Measurements from ENCODE around the gene MGAT1. TPM values are rescaled to one million over a fixed set of nuclear protein-coding genes. Genes with fewer than 3 reads are reported as not detected.

The MGAT1 gene
- total and polyA plus RNA-seq, 2 of the 8 experiments (the other 6 are each of a cell fraction or from before 2014, with no cell fraction given) = 66.8 to 77.0 TPM

GRCh38 chr5:180806351-180807011 lies 3.9 kb upstream of the MGAT1 start:
- Histone ChIP-seq H3K18ac (ENCODE audit: extremely low read depth, low read length) (no peak overlapping the region), H3K56ac (replicated peaks; ENCODE audit: insufficient read length, low read depth, low read length) (no peak overlapping the region), H2BK15ac (ENCODE audit: low read length) (no peak overlapping the region), H2BK5ac (ENCODE audit: low read depth, low read length) (no peak overlapping the region; the same call in 1 of the 2 replicates), H4K5ac (ENCODE audit: insufficient read length, low read depth, low read length) (no peak overlapping the region), H3K79me1 (ENCODE audit: low read depth, low read length) (peaks cover 17% of the 10 kb centered on the region), H3K9ac (replicated peaks in 1 of 4; ENCODE audit: extremely low read depth in 1 of 4, low read depth in 3 of 4, low read length in 3 of 4) (peak overlapping the region in 1 of 4 experiments; percentile 11; a peak in 1 of 7 replicates), H3K23ac (ENCODE audit: insufficient read length) (no peak overlapping the region), H3K14ac (ENCODE audit: insufficient read length) (no peak overlapping the region), H4K20me1 (replicated peaks in 1 of 2; ENCODE audit: control insufficient read depth in 1 of 2, insufficient read depth in 2 of 2, low read length in 2 of 2) (peaks cover 4% of the 10 kb centered on the region in 2 experiments), H3K23me2 (ENCODE audit: low read depth, low read length) (peaks cover 5% of the 10 kb centered on the region; the same call in 1 of the 2 replicates), H3K4me2 (ENCODE audit: insufficient read depth in 1 of 2, low read depth in 2 of 2, low read length in 2 of 2) (peak overlapping the region; percentile 30 to 34; a peak in 2 of 4 replicates), H2AFZ (ENCODE audit: low read length) (no peak overlapping the region), H3K36me3 (ENCODE audit: control insufficient read depth in 2 of 4, insufficient read depth in 4 of 4, low read length in 3 of 4) (no peaks in the 10 kb centered on the region), H3K4me3 (ENCODE audit: extremely low read depth in 1 of 4, insufficient read depth in 2 of 4, low read depth in 3 of 4, low read length in 4 of 4) (no peak overlapping the region), H3K27me3 (replicated peaks in 1 of 4; ENCODE audit: control insufficient read depth in 3 of 4, extremely low read depth in 1 of 4, insufficient read depth in 3 of 4, low read length in 3 of 4) (no peaks in the 10 kb centered on the region), H4K8ac (ENCODE audit: extremely low read depth, insufficient read depth, low read length) (no peak overlapping the region), H2BK20ac (ENCODE audit: low read length) (no peak overlapping the region), H3K4ac (replicated peaks; ENCODE audit: insufficient read length, low read depth, low read length) (no peak overlapping the region), H3K79me2 (ENCODE audit: control insufficient read depth in 1 of 2, insufficient read depth in 2 of 2, low read length in 2 of 2) (peaks cover 14 to 42% of the 10 kb centered on the region in 2 experiments), H3K9me3 (ENCODE audit: insufficient read depth in 2 of 2, low read depth in 1 of 2, low read length in 1 of 2) (no peaks in the 10 kb centered on the region), H2BK120ac (replicated peaks; ENCODE audit: low read depth, low read length) (no peak overlapping the region), H3K27ac (ENCODE audit: low read depth, low read length) (no peak overlapping the region), H3K4me1 (replicated peaks in 1 of 4; ENCODE audit: control insufficient read depth in 3 of 4, insufficient read depth in 4 of 4, low read length in 3 of 4) (peaks cover 9 to 37% (median 17%) of the 10 kb centered on the region in 4 experiments), H4K91ac (replicated peaks; ENCODE audit: insufficient read length, low read length) (no peak overlapping the region), H2AK5ac (ENCODE audit: low read depth, low read length) (no peak overlapping the region), H2BK12ac (ENCODE audit: low read depth, low read length) (no peak overlapping the region)
- POLR2A ChIA-PET (ENCODE audit: partially characterized antibody) = no interaction called here
- 88% methylated on average over 9 of the region's 9 CpGs; no CpG with 5 or more reads in 1 of the 2 experiments for WGBS, 2 experiments (ENCODE audit: extremely low coverage in 1 of 2, insufficient coverage in 1 of 2, insufficient read length in 1 of 2, insufficient replicate concordance in 2 of 2, low coverage in 1 of 2, low lambda C conversion rate in 2 of 2, missing lambda C conversion rate in 1 of 2)
- DNase-seq (ENCODE audit: low read depth in 1 of 2, low spot score in 2 of 2) (no peak), FAIRE-seq (no peak)
- CTCF ChIA-PET (ENCODE audit: partially characterized antibody) = interaction anchor here (0.6 to 1.6 kb wide), 4 partner anchors 17 to 24 kb away, joined by 3 to 5 read pairs (median 3); no protein-coding TSS in a partner anchor
- TF ChIP-seq NRF1 (IDR thresholded peaks at IDR 0.05; ENCODE audit: low read depth, low read length) = no peak
- TF ChIP-seq RXRA (IDR thresholded peaks at IDR 0.05; ENCODE audit: insufficient read depth, low read depth, low read length) = no peak
- TF ChIP-seq TAF7 (optimal IDR thresholded peaks at IDR 0.05; ENCODE audit: borderline replicate concordance, low read depth, low read length) = no peak
- TF ChIP-seq, protein P1, sequence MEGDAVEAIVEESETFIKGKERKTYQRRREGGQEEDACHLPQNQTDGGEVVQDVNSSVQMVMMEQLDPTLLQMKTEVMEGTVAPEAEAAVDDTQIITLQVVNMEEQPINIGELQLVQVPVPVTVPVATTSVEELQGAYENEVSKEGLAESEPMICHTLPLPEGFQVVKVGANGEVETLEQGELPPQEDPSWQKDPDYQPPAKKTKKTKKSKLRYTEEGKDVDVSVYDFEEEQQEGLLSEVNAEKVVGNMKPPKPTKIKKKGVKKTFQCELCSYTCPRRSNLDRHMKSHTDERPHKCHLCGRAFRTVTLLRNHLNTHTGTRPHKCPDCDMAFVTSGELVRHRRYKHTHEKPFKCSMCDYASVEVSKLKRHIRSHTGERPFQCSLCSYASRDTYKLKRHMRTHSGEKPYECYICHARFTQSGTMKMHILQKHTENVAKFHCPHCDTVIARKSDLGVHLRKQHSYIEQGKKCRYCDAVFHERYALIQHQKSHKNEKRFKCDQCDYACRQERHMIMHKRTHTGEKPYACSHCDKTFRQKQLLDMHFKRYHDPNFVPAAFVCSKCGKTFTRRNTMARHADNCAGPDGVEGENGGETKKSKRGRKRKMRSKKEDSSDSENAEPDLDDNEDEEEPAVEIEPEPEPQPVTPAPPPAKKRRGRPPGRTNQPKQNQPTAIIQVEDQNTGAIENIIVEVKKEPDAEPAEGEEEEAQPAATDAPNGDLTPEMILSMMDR (IDR thresholded peaks at IDR 0.05; ENCODE audit: control extremely low read depth in 1 of 3, insufficient read depth in 1 of 3, low read depth in 1 of 3, low read length in 3 of 3) = no peak
- no peak for TF ChIP-seq SIX5 (IDR thresholded peaks at IDR 0.05; ENCODE audit: low read depth, low read length)
- no peak for TF ChIP-seq RFX5 (IDR thresholded peaks at IDR 0.05; ENCODE audit: borderline replicate concordance, low read depth, low read length)
- TF ChIP-seq RBBP5 (IDR thresholded peaks at IDR 0.05; ENCODE audit: borderline replicate concordance, low read depth, low read length) = no peak
- TF ChIP-seq, protein P2, sequence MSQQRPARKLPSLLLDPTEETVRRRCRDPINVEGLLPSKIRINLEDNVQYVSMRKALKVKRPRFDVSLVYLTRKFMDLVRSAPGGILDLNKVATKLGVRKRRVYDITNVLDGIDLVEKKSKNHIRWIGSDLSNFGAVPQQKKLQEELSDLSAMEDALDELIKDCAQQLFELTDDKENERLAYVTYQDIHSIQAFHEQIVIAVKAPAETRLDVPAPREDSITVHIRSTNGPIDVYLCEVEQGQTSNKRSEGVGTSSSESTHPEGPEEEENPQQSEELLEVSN (IDR thresholded peaks at IDR 0.05) = no peak
- no peak for TF ChIP-seq JUND (IDR thresholded peaks at IDR 0.05; ENCODE audit: low read length)
